Liver (tissue), 9 donors: ENCODE data around the gene PARD6B. TPM values are rescaled to one million over a fixed set of nuclear protein-coding genes. Genes with fewer than 3 reads are reported as not detected.
A peak's percentile ranks its signal among the peaks of the same experiment; 100 is the strongest.
"Not testable (repeated sequence)": the region's sequence is repeated elsewhere in the genome, so short reads cannot be mapped to it uniquely, and the experiment has no call there.

ENCODE experiments used
- DNase-seq: peaks from one replicate; pipeline ENCODE4 v3.0.0-alpha.2; 2017; ENCODE audit warnings: low spot score
- H3K27ac ChIP-seq, 2 donors: one replicate each; pipeline ENCODE4 v1.7.0; 2013; ENCODE audit warnings: inconsistent platforms in 2 of 2, low read length in 2 of 2, control low read depth in 1 of 2, low read depth in 1 of 2, mild to moderate bottlenecking in 1 of 2
- H3K27me3 ChIP-seq, 4 donors: one replicate each; pipeline versions ENCODE4 v1.6.1 to v1.7.0; 2013; ENCODE audit warnings: low read length in 3 of 4, inconsistent platforms in 1 of 4, mild to moderate bottlenecking in 1 of 4, moderate library complexity in 1 of 4; ENCODE audit not compliant: control insufficient read depth in 4 of 4, insufficient read depth in 4 of 4
- H3K36me3 ChIP-seq, 4 donors: one replicate each; pipeline versions ENCODE4 v1.6.1 to v1.7.0; 2013; ENCODE audit warnings: low read length in 3 of 4, mild to moderate bottlenecking in 3 of 4, low read depth in 1 of 4, moderate library complexity in 1 of 4; ENCODE audit not compliant: control insufficient read depth in 4 of 4, insufficient read depth in 3 of 4
- H3K4me1 ChIP-seq, 4 donors: one replicate each; pipeline versions ENCODE4 v1.6.1 to v1.7.0; 2013; ENCODE audit warnings: low read length in 3 of 4, mild to moderate bottlenecking in 3 of 4, moderate library complexity in 1 of 4; ENCODE audit not compliant: control insufficient read depth in 4 of 4, insufficient read depth in 4 of 4
- H3K4me3 ChIP-seq, 3 donors: one replicate each; pipeline versions ENCODE4 v1.6.1 to v1.7.0; 2013; ENCODE audit warnings: low read length in 3 of 3, control low read depth in 1 of 3, low read depth in 1 of 3, mild to moderate bottlenecking in 1 of 3
- H3K9ac ChIP-seq, 2 donors: one replicate each; pipeline ENCODE4 v1.7.0; 2013; ENCODE audit warnings: low read length in 2 of 2, mild to moderate bottlenecking in 2 of 2, moderate library complexity in 2 of 2, control low read depth in 1 of 2, low read depth in 1 of 2
- H3K9me3 ChIP-seq, 4 donors: one replicate each; pipeline versions ENCODE4 v1.6.1 to v1.7.0; 2013; ENCODE audit warnings: low read length in 3 of 4; ENCODE audit not compliant: control insufficient read depth in 4 of 4
- ATF3 ChIP-seq: IDR thresholded peaks from 2 replicates; pipeline ENCODE4 v1.6.1; 2016; ENCODE audit warnings: antibody characterized with exemption
- EGR1 ChIP-seq, 2 donors: IDR thresholded peaks; 2 replicates each; pipeline ENCODE4 v1.6.1; 2016 to 2018; ENCODE audit warnings: antibody characterized with exemption in 2 of 2, low read depth in 2 of 2
- FOXA1 ChIP-seq: IDR thresholded peaks from 2 replicates; pipeline ENCODE4 v1.6.1; 2016; ENCODE audit warnings: antibody characterized with exemption
- FOXA2 ChIP-seq: IDR thresholded peaks from 2 replicates; pipeline ENCODE4 v1.6.1; 2016; ENCODE audit warnings: antibody characterized with exemption
- GABPA ChIP-seq, 2 donors: IDR thresholded peaks in 1 of 2; conservative IDR thresholded peaks in 1 of 2; 2 replicates each; pipeline ENCODE4 v1.6.1; 2016; ENCODE audit warnings: antibody characterized with exemption in 2 of 2, mild to moderate bottlenecking in 1 of 2, moderate library complexity in 1 of 2
- JUND ChIP-seq, 2 donors: IDR thresholded peaks; 2 replicates each; pipeline ENCODE4 v1.6.1; 2016; ENCODE audit warnings: antibody characterized with exemption in 2 of 2
- MAX ChIP-seq: IDR thresholded peaks from 2 replicates; pipeline ENCODE4 v1.6.1; 2016; ENCODE audit warnings: antibody characterized with exemption
- RAD21 ChIP-seq, 2 donors: IDR thresholded peaks; 2 replicates each; pipeline ENCODE4 v1.6.1; 2016; ENCODE audit warnings: antibody characterized with exemption in 2 of 2, mild to moderate bottlenecking in 2 of 2
- SP1 ChIP-seq: IDR thresholded peaks from 2 replicates; pipeline ENCODE4 v1.6.1; 2018; ENCODE audit warnings: antibody characterized with exemption, mild to moderate bottlenecking
- TAF1 ChIP-seq: conservative IDR thresholded peaks from 2 replicates; pipeline ENCODE4 v1.6.1; 2016; ENCODE audit warnings: antibody characterized with exemption, mild to moderate bottlenecking
- YY1 ChIP-seq: IDR thresholded peaks from 2 replicates; pipeline ENCODE4 v1.6.1; 2016; ENCODE audit warnings: antibody characterized with exemption, mild to moderate bottlenecking
- WGBS: extraction: QIAGEN DNeasy Blood & Tissue Kit; methylation state at CpG from one replicate; pipeline ENCODE4 v1.1.7; 2013; 5-methylcytosine and 5-hydroxymethylcytosine counted together
- polyA plus RNA-seq, 2 donors: library from polyadenylated mRNA; stranded (reverse) in 1 of 2; unstranded in 1 of 2; fragments of 200-250 nt in 1 of 2; fragments of >200 nt in 1 of 2; fragmentation: Nextera tagmentation in 1 of 2; extraction: Ambion mirVana in 1 of 2; gene quantifications; one replicate each; pipeline versions ENCODE4 v1.2.1 to v1.2.3, GENCODE V29; 2013 to 2015
- total RNA-seq, 2 donors: library from RNA; depleted of rRNA; stranded (reverse); fragments of >200 nt; gene quantifications; one replicate each; pipeline ENCODE4 v1.2.3, GENCODE V29; 2014
- TF ChIP-seq, protein P1 (sequence below): IDR thresholded peaks from 2 replicates; pipeline ENCODE4 v1.6.1; 2016; ENCODE audit warnings: antibody characterized with exemption
- donor health status: healthy.
- donor health status: healthy.
- donor health status: healthy.
- donor health status: healthy.
- donor health status: healthy.

Gene PARD6B
- total and polyA plus RNA-seq, 4 donors: 1.2 to 8.8 (median 5.9) TPM

- TF ChIP-seq, protein P1, sequence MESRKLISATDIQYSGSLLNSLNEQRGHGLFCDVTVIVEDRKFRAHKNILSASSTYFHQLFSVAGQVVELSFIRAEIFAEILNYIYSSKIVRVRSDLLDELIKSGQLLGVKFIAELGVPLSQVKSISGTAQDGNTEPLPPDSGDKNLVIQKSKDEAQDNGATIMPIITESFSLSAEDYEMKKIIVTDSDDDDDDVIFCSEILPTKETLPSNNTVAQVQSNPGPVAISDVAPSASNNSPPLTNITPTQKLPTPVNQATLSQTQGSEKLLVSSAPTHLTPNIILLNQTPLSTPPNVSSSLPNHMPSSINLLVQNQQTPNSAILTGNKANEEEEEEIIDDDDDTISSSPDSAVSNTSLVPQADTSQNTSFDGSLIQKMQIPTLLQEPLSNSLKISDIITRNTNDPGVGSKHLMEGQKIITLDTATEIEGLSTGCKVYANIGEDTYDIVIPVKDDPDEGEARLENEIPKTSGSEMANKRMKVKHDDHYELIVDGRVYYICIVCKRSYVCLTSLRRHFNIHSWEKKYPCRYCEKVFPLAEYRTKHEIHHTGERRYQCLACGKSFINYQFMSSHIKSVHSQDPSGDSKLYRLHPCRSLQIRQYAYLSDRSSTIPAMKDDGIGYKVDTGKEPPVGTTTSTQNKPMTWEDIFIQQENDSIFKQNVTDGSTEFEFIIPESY: no peak
- TF ChIP-seq MAX: no peak
- TF ChIP-seq SP1: no peak
- no peak for TF ChIP-seq EGR1 (IDR thresholded peaks at IDR 0.05; ENCODE audit: low read depth in 2 of 2)
- no peak for TF ChIP-seq GABPA (IDR thresholded peaks at IDR 0.05 in 1 of 2, conservative IDR thresholded peaks at IDR 0.05 in 1 of 2)
Measured at GRCh38 chr20:50790651-50791277, 59.4 kb downstream of the PARD6B start (continued).

GRCh38 chr20:50792708-50793574, 61.6 kb downstream of the PARD6B start:
- no peak for DNase-seq
- peaks cover 4 to 20% (median 19%) of the 10 kb centered on the region in 4 donors for H3K4me1 ChIP-seq
- H3K36me3 ChIP-seq: no peaks in the 10 kb centered on the region
- H3K4me3 ChIP-seq: no peak overlapping the region
- TF ChIP-seq TAF1 (no peak), ATF3 (no peak)
- 84% methylated on average over 14 of the region's 14 CpGs for WGBS
- no peak overlapping the region for H3K9ac ChIP-seq
- no peaks in the 10 kb centered on the region for H3K9me3 ChIP-seq
- no peaks in the 10 kb centered on the region for H3K27me3 ChIP-seq
- H3K27ac ChIP-seq: no peak overlapping the region

DNA sequence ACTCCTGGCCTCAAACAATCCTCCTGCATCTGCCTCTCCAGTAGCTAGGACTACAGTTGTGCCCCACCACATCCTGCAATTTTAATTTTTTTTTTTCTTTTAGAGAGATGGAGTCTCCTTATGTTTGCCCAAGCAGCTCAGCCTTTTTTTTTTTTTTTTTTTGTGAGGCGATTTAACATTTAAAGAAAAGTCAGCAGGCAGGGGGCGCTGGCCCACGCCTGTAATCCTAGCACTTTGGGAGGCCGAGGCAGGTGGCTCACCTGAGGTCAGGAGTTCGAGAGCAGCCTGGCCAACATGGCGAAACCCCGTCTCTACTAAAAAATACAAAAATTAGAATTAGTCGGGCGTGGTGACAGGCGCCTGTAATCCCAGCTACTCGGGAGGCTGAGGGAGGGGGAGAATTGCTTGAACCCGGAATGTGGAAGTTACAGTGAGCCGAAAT, 62.2 kb downstream of the PARD6B start:
- 54% methylated on average over 13 of the region's 13 CpGs for WGBS
- not testable (repeated sequence) for H3K27ac ChIP-seq, H3K27me3 ChIP-seq, H3K9me3 ChIP-seq, DNase-seq, H3K36me3 ChIP-seq, H3K9ac ChIP-seq, H3K4me3 ChIP-seq
- H3K4me1 ChIP-seq: peaks cover 4 to 16% (median 14%) of the 10 kb centered on the region in 4 donors
- TF ChIP-seq RAD21 (IDR thresholded peaks at IDR 0.05): peak in 1 of 2 donors; percentile 25

DNA sequence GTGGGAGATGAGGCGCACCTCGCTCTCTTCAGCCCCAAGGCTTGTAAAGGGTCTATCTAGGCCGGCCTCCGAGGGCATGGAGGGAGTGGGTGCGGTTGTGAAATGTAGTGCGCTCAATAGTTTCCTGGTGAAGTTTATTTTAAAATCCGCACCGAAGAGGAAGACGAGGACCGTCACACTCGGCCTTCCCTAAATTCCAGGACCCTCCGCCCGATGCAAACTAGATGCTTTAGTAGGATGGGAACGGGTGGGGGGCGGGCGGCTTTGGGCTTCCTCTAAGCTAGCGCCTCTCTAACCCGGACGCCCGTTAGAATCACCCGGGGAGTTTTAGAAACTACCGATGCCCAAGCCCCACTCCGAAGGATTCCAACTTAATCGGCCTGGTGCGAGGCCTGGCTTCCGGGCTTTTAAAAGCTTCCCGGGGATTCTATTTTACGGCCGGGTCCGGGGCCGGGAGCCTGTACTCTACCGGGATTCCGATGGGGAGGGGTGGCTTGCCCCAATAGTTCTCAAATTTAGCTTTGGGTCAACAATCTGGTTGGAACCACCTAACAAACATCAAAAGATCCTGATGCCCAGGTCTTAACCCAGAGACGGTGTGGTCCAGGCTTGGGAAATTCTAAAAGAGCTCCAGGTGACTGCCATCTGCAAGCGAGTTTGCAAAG, 62.9 kb downstream of the PARD6B start:
- Histone ChIP-seq H3K27me3 (no peaks in the 10 kb centered on the region), H3K4me1 (peaks cover 4 to 16% (median 14%) of the 10 kb centered on the region in 4 donors), H3K4me3 (peak overlapping the region in 1 of 3 donors; percentile 67), H3K9ac (peak overlapping the region in 1 of 2 donors; percentile 12), H3K9me3 (no peaks in the 10 kb centered on the region), H3K27ac (no peak overlapping the region), H3K36me3 (no peaks in the 10 kb centered on the region)
- no peak for TF ChIP-seq JUND (IDR thresholded peaks at IDR 0.05)
- TF ChIP-seq TAF1: no peak
- TF ChIP-seq YY1: no peak
- no peak for TF ChIP-seq FOXA1
- no peak for TF ChIP-seq SP1
- no peak for TF ChIP-seq GABPA (IDR thresholded peaks at IDR 0.05 in 1 of 2, conservative IDR thresholded peaks at IDR 0.05 in 1 of 2)
- no peak for TF ChIP-seq EGR1 (IDR thresholded peaks at IDR 0.05; ENCODE audit: low read depth in 2 of 2)
- TF ChIP-seq FOXA2: no peak
- no peak for DNase-seq
- 13% methylated on average over 35 of the region's 35 CpGs for WGBS
